GM12873 (cell line): ENCODE results near the gene NOL8.

Experiments used
- TF ChIP-seq, protein P1 (sequence below): IDR thresholded peaks from 2 replicates; pipeline ENCODE4 v1.5.1; 2012; ENCODE audit warnings: low read depth, mild to moderate bottlenecking, moderate library complexity, low read length, control low read depth; ENCODE audit not compliant: insufficient read depth; ENCODE audit errors: missing control alignments

Gene NOL8

DNA sequence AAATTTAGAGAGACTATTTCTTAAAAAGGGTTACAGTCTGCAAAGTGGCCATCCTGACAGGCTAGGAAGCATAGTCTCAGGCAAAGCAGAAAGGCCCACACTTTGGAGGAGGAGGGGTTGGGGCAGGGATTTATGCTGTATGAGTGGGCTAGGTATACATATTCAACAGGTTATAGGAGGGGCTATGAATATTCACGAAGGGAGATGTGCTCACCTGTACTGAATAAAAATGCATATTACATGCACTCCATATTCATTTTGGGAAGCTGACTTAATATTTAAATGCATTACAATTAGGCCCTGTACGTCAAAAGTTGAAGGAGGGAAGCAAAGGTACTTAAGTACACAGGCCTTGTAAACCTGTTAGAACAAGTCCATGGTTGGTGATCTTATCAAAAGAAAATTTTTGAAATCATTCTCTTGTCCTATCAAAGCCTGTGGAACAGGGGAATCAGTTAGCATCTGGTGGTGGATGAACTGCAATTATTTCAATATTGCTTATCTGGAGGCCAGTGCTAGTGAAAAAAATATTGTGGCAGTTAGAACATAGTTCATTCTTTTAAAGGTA is 2.2 kb upstream of the NOL8 start:
- TF ChIP-seq, protein P1, sequence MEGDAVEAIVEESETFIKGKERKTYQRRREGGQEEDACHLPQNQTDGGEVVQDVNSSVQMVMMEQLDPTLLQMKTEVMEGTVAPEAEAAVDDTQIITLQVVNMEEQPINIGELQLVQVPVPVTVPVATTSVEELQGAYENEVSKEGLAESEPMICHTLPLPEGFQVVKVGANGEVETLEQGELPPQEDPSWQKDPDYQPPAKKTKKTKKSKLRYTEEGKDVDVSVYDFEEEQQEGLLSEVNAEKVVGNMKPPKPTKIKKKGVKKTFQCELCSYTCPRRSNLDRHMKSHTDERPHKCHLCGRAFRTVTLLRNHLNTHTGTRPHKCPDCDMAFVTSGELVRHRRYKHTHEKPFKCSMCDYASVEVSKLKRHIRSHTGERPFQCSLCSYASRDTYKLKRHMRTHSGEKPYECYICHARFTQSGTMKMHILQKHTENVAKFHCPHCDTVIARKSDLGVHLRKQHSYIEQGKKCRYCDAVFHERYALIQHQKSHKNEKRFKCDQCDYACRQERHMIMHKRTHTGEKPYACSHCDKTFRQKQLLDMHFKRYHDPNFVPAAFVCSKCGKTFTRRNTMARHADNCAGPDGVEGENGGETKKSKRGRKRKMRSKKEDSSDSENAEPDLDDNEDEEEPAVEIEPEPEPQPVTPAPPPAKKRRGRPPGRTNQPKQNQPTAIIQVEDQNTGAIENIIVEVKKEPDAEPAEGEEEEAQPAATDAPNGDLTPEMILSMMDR, result no peak

DNA sequence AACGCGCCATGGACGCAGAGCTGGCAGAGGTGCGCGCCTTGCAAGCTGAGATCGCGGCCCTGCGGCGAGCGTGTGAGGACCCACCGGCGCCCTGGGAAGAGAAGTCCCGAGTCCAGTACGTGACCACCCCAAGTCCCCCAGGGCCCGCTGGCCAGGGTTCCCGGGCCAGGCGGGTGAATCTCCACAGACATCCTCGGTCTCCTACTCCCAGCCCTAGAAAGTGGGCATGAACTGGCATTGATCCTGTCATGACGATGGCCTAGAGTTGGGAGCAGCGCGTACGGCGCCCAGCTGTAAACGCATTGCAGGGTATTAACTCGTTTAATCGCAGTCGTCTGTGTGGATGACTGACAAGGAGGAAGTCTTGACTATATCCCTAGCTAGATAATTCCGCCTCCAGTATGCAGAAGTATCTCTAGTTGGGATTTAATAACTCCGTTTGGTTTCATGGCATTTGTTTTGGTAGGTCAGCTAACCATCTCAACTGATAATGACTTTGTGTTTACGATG is 896 bp upstream of the NOL8 start:
- TF ChIP-seq, protein P1, result no peak

DNA sequence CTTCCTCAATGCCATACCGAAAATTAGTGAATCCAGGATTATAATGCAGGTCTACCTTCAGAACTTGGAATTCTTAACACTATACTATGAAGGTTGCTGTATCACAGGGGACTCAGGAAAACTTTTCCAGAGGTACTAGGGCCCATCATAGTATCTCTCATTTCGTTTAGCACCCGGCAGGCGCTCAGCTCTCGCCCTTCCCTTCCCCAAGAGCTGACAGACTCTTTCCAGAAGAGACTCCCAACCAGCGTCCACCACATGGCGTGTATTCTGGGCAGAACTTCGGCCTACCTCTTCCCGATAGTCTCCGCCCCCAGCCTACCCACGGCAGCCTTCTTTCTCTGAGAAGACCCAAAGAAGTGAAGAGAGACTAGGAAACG is 271 bp downstream of the NOL8 start:
- TF ChIP-seq, protein P1, result no peak

DNA sequence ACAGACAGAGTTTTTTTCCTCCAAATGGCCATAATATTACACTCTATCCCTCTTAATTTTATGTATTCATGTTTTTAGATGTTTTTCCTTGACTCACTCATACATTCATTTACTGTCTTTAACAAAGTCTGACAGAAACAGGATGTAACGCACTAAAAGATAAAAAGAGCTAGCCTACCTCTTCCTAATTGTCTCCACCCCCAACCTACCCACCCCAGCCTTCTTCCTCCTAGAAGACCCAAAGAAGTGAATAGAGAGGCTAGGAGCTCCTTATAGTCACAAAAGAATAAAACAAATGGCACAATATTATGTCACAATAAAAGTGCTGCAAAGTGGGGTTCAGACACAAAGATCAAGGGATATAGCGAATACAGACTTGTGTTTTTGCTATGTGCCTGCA is 719 bp downstream of the NOL8 start:
- TF ChIP-seq, protein P1, result no peak

DNA sequence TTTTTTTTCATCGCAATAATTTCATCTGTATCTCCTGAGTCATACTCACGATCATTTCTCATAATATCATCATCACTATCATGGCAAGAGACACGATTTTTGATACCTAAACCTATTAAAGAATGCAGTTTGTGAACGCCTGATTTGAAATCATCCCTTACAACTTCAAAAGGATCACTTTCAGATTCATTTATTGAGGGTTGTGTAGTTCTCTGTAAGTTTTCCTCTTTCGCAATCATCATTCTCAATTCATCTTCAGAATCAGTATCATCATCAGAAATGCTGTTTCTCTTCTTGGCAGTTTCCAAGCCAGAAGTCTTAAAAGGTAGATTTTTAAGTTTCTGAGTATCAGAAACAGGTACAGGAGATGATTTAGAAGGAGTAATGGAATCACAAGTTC is 9.7 kb downstream of the NOL8 start:
- TF ChIP-seq, protein P1, result no peak

DNA sequence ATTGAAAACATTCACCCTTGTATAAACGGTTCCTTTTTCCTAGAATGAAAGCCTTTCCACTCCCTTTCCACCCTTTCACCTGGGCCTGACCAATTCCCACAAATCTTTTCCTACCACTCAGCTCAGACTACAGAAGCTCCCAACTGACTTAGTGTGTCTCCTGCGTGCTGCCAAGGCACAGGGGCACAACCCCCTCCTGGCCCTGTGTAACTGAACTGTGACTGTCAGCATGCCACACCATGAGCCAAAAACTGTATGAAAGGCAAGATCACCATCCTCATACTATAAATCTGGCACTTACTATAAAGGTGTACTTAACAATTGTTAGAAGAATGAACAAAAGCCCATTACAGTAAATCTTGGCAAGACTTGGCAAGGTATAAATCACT is 11.5 kb downstream of the NOL8 start:
- TF ChIP-seq, protein P1, result no peak

DNA sequence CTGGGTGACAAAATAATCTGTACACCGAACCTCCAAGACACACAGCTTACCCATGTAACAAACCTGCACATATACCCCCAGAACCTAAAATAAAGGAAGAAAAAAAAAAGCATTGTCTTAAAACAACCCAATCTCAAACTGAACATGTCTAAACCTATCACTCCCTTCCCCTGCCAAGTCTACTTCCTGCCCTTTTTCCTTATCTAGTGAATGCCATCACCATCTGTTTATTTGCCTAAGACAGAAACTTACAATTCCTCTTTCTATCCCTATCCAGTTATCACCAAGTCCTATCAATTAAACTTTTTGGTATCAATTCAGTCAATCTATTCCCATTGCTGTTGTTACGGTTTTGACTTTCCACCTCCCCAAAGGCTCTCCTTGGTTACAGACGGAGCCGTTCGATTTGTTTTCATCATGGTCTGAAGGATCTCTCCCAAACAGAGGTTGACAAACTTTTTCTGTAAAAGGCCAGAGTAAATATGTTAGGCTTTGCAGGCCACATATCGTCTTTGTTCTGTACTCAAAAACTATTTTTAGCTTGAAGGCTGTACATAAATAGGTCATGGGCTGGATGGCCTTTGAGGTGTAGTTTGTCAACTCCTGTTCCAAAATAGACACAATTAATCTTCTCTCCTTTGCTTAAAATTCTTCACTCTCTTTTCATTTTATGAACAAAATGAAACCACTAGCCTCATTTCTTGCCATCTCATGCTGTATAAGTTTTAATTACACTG is 12.1 kb downstream of the NOL8 start:
- TF ChIP-seq, protein P1, result no peak
